K562 (cell line): ENCODE measurements around the gene OGDH. TPM values are rescaled to one million over a fixed set of nuclear protein-coding genes. Genes with fewer than 3 reads are reported as not detected.

Source experiments
- ATF2 ChIP-seq: sonication (generic); formaldehyde crosslinking; IDR thresholded peaks from 2 replicates; pipeline ENCODE4 v1.8.1; 2022; ENCODE audit warnings: missing genetic modification reagents
- BRD4 ChIP-seq: fragments of 200-600 bp; sonication (generic); IDR thresholded peaks from 2 replicates; pipeline ENCODE4 v1.6.1; 2017; ENCODE audit warnings: inconsistent platforms
- CBX3 ChIP-seq, 2 experiments: IDR thresholded peaks; 1 replicate in 1 of 2; 2 replicates in 1 of 2; pipeline ENCODE4 v1.6.1; 2012; ENCODE audit warnings: inconsistent platforms in 2 of 2, low read length in 2 of 2, borderline replicate concordance in 1 of 2, control low read depth in 1 of 2
- CTCFL ChIP-seq: IDR thresholded peaks from 2 replicates; pipeline ENCODE4 v1.6.1; 2011; ENCODE audit warnings: borderline replicate concordance, low read depth, mild to moderate bottlenecking, moderate library complexity, low read length; ENCODE audit not compliant: insufficient read depth, poor library complexity, severe bottlenecking
- DACH1 ChIP-seq: fragments of 450-650 bp; IDR thresholded peaks from 2 replicates; pipeline ENCODE4 v1.6.1; 2018; ENCODE audit not compliant: partially characterized antibody
- DDX20 ChIP-seq: fragments of 450-650 bp; IDR thresholded peaks from 2 replicates; pipeline ENCODE4 v1.6.1; 2016; ENCODE audit warnings: missing genetic modification characterization, low read depth, mild to moderate bottlenecking, missing compliant biosample characterization, moderate library complexity
- HNRNPLL ChIP-seq: fragments of 200-400 bp; formaldehyde crosslinking; IDR thresholded peaks from 2 replicates; pipeline ENCODE4 v1.6.1; 2017; ENCODE audit warnings: low read length, low read depth, mild to moderate bottlenecking; ENCODE audit not compliant: poor library complexity, severe bottlenecking
- IRF2 ChIP-seq: sonication (generic); formaldehyde crosslinking; IDR thresholded peaks from 2 replicates; pipeline ENCODE4 v1.8.1; 2022; ENCODE audit warnings: mild to moderate bottlenecking, missing genetic modification reagents
- KAT7 ChIP-seq: sonication (generic); formaldehyde crosslinking; IDR thresholded peaks from 2 replicates; pipeline ENCODE4 v1.8.0; 2022; ENCODE audit warnings: missing genetic modification reagents, mild to moderate bottlenecking, borderline replicate concordance
- MAX ChIP-seq: sonication (generic); formaldehyde crosslinking; IDR thresholded peaks from 2 replicates; pipeline ENCODE4 v1.9.0; 2022; ENCODE audit warnings: mild to moderate bottlenecking, missing genetic modification reagents
- NCOR1 ChIP-seq: fragments of 450-650 bp; IDR thresholded peaks from 2 replicates; pipeline ENCODE4 v1.6.1; 2016; ENCODE audit warnings: mild to moderate bottlenecking, moderate library complexity
- NFIC ChIP-seq: fragments of 450-650 bp; IDR thresholded peaks from 2 replicates; pipeline ENCODE4 v1.6.1; 2017; ENCODE audit warnings: mild to moderate bottlenecking, inconsistent platforms
- POU5F1 ChIP-seq: fragments of 150-350 bp; IDR thresholded peaks from 2 replicates; pipeline ENCODE4 v1.6.1; 2014; ENCODE audit warnings: borderline replicate concordance, low read length, low read depth, mild to moderate bottlenecking; ENCODE audit not compliant: partially characterized antibody
- PREB ChIP-seq: sonication (generic); formaldehyde crosslinking; IDR thresholded peaks from 2 replicates; pipeline ENCODE4 v1.8.1; 2023; ENCODE audit warnings: mild to moderate bottlenecking, missing genetic modification reagents
- SAFB2 ChIP-seq: fragments of 200-400 bp; formaldehyde crosslinking; IDR thresholded peaks from 2 replicates; pipeline ENCODE4 v1.6.1; 2018; ENCODE audit warnings: borderline replicate concordance, low read length, low read depth, moderate library complexity; ENCODE audit not compliant: severe bottlenecking
- SUPT5H ChIP-seq: fragments of 450-650 bp; IDR thresholded peaks from 2 replicates; pipeline ENCODE4 v1.6.1; 2016
- UBTF ChIP-seq, 2 experiments: IDR thresholded peaks; 2 replicates each; pipeline ENCODE4 v1.6.1; 2012; ENCODE audit warnings: improper control_type of control experiment in 2 of 2, low read depth in 2 of 2, low read length in 2 of 2, borderline replicate concordance in 1 of 2
- USF1 ChIP-seq: sonication (generic); formaldehyde crosslinking; IDR thresholded peaks from 2 replicates; pipeline ENCODE4 v1.9.0; 2022; ENCODE audit warnings: mild to moderate bottlenecking, missing genetic modification reagents
- polyA plus RNA-seq, 8 experiments: library from polyadenylated mRNA; depleted of rRNA in 4 of 8; stranded (reverse) in 5 of 8; unstranded in 3 of 8; fragments of >200 nt; fragmentation: Nextera tagmentation in 2 of 8; fragmentation: Illumina TruSeq in 1 of 8; extraction: Ambion mirVana in 2 of 8; extraction: Trizol in 1 of 8; gene quantifications; 2 replicates each; pipeline versions ENCODE4 v1.2.1 to v1.2.3, GENCODE V29; 2011 to 2014; ENCODE audit warnings: inconsistent platforms in 1 of 8, missing spikeins in 1 of 8
- total RNA-seq, 7 experiments: library from RNA; depleted of rRNA in 6 of 7; stranded (reverse); fragments of >200 nt in 6 of 7; fragmentation: Illumina TruSeq in 2 of 7; extraction: Trizol in 2 of 7; gene quantifications; 2 replicates each; pipeline versions ENCODE4 v1.2.1 to v1.2.3, GENCODE V29; 2011 to 2021; ENCODE audit warnings: low replicate concordance in 1 of 7

The OGDH gene
- total and polyA plus RNA-seq, 9 of the 15 experiments (the other 6 are each of a cell fraction or from before 2014, with no cell fraction given) = 3.1 to 80.3 (median 23.5) TPM

- TF ChIP-seq SUPT5H (peak; percentile 46; the same call in 1 of the 2 replicates), HNRNPLL (peak; percentile 7), BRD4 (no peak), NCOR1 (no peak), PREB (CRISPR knock-in tag) (no peak), CTCFL (no peak), NFIC (peak; percentile 15; the same call in 1 of the 2 replicates), SAFB2 (no peak), DDX20 (no peak), UBTF (IDR thresholded peaks at IDR 0.05; ENCODE audit: borderline replicate concordance in 1 of 2, low read depth in 2 of 2, low read length in 2 of 2) (peak in 1 of 2 experiments; percentile 14; a peak in 1 of 4 replicates), DACH1 (peak; percentile 72), MAX (CRISPR knock-in tag) (peak; percentile 66), ATF2 (CRISPR knock-in tag) (no peak), KAT7 (CRISPR knock-in tag) (peak; percentile 29; the same call in 1 of the 2 replicates), CBX3 (IDR thresholded peaks at IDR 0.05; ENCODE audit: borderline replicate concordance in 1 of 2, low read length in 2 of 2) (0 out of 3 replicates have a peak, but pooled peaks of 1 of the 2 experiments have one; percentile 50), POU5F1 (no peak), USF1 (CRISPR knock-in tag) (0 out of 2 replicates have a peak, but pooled peaks have one; percentile 17), IRF2 (CRISPR knock-in tag) (no peak)
Observed at GRCh38 chr7:44565097-44565794, 41.2 kb upstream of the OGDH start (continued).
